Liver (tissue), 9 donors: ENCODE data around the gene RSBN1L. TPM values are rescaled to one million over a fixed set of nuclear protein-coding genes. Genes with fewer than 3 reads are reported as not detected.

Experiments used
- DNase-seq: peaks from one replicate; pipeline ENCODE4 v3.0.0-alpha.2; 2017; ENCODE audit warnings: low spot score
- H3K27ac ChIP-seq, 2 donors: one replicate each; pipeline ENCODE4 v1.7.0; 2013; ENCODE audit warnings: inconsistent platforms in 2 of 2, low read length in 2 of 2, control low read depth in 1 of 2, low read depth in 1 of 2, mild to moderate bottlenecking in 1 of 2
- H3K27me3 ChIP-seq, 4 donors: one replicate each; pipeline versions ENCODE4 v1.6.1 to v1.7.0; 2013; ENCODE audit warnings: low read length in 3 of 4, inconsistent platforms in 1 of 4, mild to moderate bottlenecking in 1 of 4, moderate library complexity in 1 of 4; ENCODE audit not compliant: control insufficient read depth in 4 of 4, insufficient read depth in 4 of 4
- H3K36me3 ChIP-seq, 4 donors: one replicate each; pipeline versions ENCODE4 v1.6.1 to v1.7.0; 2013; ENCODE audit warnings: low read length in 3 of 4, mild to moderate bottlenecking in 3 of 4, low read depth in 1 of 4, moderate library complexity in 1 of 4; ENCODE audit not compliant: control insufficient read depth in 4 of 4, insufficient read depth in 3 of 4
- H3K4me1 ChIP-seq, 4 donors: one replicate each; pipeline versions ENCODE4 v1.6.1 to v1.7.0; 2013; ENCODE audit warnings: low read length in 3 of 4, mild to moderate bottlenecking in 3 of 4, moderate library complexity in 1 of 4; ENCODE audit not compliant: control insufficient read depth in 4 of 4, insufficient read depth in 4 of 4
- H3K4me3 ChIP-seq, 3 donors: one replicate each; pipeline versions ENCODE4 v1.6.1 to v1.7.0; 2013; ENCODE audit warnings: low read length in 3 of 3, control low read depth in 1 of 3, low read depth in 1 of 3, mild to moderate bottlenecking in 1 of 3
- H3K9ac ChIP-seq, 2 donors: one replicate each; pipeline ENCODE4 v1.7.0; 2013; ENCODE audit warnings: low read length in 2 of 2, mild to moderate bottlenecking in 2 of 2, moderate library complexity in 2 of 2, control low read depth in 1 of 2, low read depth in 1 of 2
- H3K9me3 ChIP-seq, 4 donors: one replicate each; pipeline versions ENCODE4 v1.6.1 to v1.7.0; 2013; ENCODE audit warnings: low read length in 3 of 4; ENCODE audit not compliant: control insufficient read depth in 4 of 4
- ATF3 ChIP-seq: IDR thresholded peaks from 2 replicates; pipeline ENCODE4 v1.6.1; 2016; ENCODE audit warnings: antibody characterized with exemption
- CTCF ChIP-seq: fragments of 150-350 bp; IDR thresholded peaks from 2 replicates; pipeline ENCODE4 v1.5.1; 2017; ENCODE audit warnings: improper control_type of control experiment, low read depth, low read length; ENCODE audit not compliant: missing input control
- EGR1 ChIP-seq, 2 donors: IDR thresholded peaks; 2 replicates each; pipeline ENCODE4 v1.6.1; 2016 to 2018; ENCODE audit warnings: antibody characterized with exemption in 2 of 2, low read depth in 2 of 2
- FOXA1 ChIP-seq: IDR thresholded peaks from 2 replicates; pipeline ENCODE4 v1.6.1; 2016; ENCODE audit warnings: antibody characterized with exemption
- FOXA2 ChIP-seq: IDR thresholded peaks from 2 replicates; pipeline ENCODE4 v1.6.1; 2016; ENCODE audit warnings: antibody characterized with exemption
- GABPA ChIP-seq, 2 donors: IDR thresholded peaks in 1 of 2; conservative IDR thresholded peaks in 1 of 2; 2 replicates each; pipeline ENCODE4 v1.6.1; 2016; ENCODE audit warnings: antibody characterized with exemption in 2 of 2, mild to moderate bottlenecking in 1 of 2, moderate library complexity in 1 of 2
- HNF4A ChIP-seq, 2 donors: conservative IDR thresholded peaks; 2 replicates each; pipeline ENCODE4 v1.6.1; 2016; ENCODE audit warnings: antibody characterized with exemption in 2 of 2, mild to moderate bottlenecking in 2 of 2
- HNF4G ChIP-seq: IDR thresholded peaks from 2 replicates; pipeline ENCODE4 v1.6.1; 2016; ENCODE audit warnings: antibody characterized with exemption
- JUND ChIP-seq, 2 donors: IDR thresholded peaks; 2 replicates each; pipeline ENCODE4 v1.6.1; 2016; ENCODE audit warnings: antibody characterized with exemption in 2 of 2
- MAX ChIP-seq: IDR thresholded peaks from 2 replicates; pipeline ENCODE4 v1.6.1; 2016; ENCODE audit warnings: antibody characterized with exemption
- NR2F2 ChIP-seq: IDR thresholded peaks from 2 replicates; pipeline ENCODE4 v1.6.1; 2016; ENCODE audit warnings: antibody characterized with exemption
- RAD21 ChIP-seq, 2 donors: IDR thresholded peaks; 2 replicates each; pipeline ENCODE4 v1.6.1; 2016; ENCODE audit warnings: antibody characterized with exemption in 2 of 2, mild to moderate bottlenecking in 2 of 2
- REST ChIP-seq: IDR thresholded peaks from 2 replicates; pipeline ENCODE4 v1.6.1; 2016; ENCODE audit warnings: antibody characterized with exemption, mild to moderate bottlenecking
- RXRA ChIP-seq, 2 donors: IDR thresholded peaks; 2 replicates each; pipeline ENCODE4 v1.6.1; 2017 to 2018; ENCODE audit warnings: antibody characterized with exemption in 2 of 2, mild to moderate bottlenecking in 1 of 2
- SP1 ChIP-seq: IDR thresholded peaks from 2 replicates; pipeline ENCODE4 v1.6.1; 2018; ENCODE audit warnings: antibody characterized with exemption, mild to moderate bottlenecking
- TAF1 ChIP-seq: conservative IDR thresholded peaks from 2 replicates; pipeline ENCODE4 v1.6.1; 2016; ENCODE audit warnings: antibody characterized with exemption, mild to moderate bottlenecking
- YY1 ChIP-seq: IDR thresholded peaks from 2 replicates; pipeline ENCODE4 v1.6.1; 2016; ENCODE audit warnings: antibody characterized with exemption, mild to moderate bottlenecking
- ZBTB33 ChIP-seq: IDR thresholded peaks from 2 replicates; pipeline ENCODE4 v1.6.1; 2016; ENCODE audit warnings: antibody characterized with exemption
- WGBS: extraction: QIAGEN DNeasy Blood & Tissue Kit; methylation state at CpG from one replicate; pipeline ENCODE4 v1.1.7; 2013; 5-methylcytosine and 5-hydroxymethylcytosine counted together
- polyA plus RNA-seq, 2 donors: library from polyadenylated mRNA; stranded (reverse) in 1 of 2; unstranded in 1 of 2; fragments of 200-250 nt in 1 of 2; fragments of >200 nt in 1 of 2; fragmentation: Nextera tagmentation in 1 of 2; extraction: Ambion mirVana in 1 of 2; gene quantifications; one replicate each; pipeline versions ENCODE4 v1.2.1 to v1.2.3, GENCODE V29; 2013 to 2015
- total RNA-seq, 2 donors: library from RNA; depleted of rRNA; stranded (reverse); fragments of >200 nt; gene quantifications; one replicate each; pipeline ENCODE4 v1.2.3, GENCODE V29; 2014
- donor health status: healthy.
- donor health status: healthy.
- donor health status: healthy.
- donor health status: healthy.
- donor health status: healthy.

The RSBN1L gene
- total and polyA plus RNA-seq, 4 donors: 3.3 to 23.4 (median 7.9) TPM

GRCh38 chr7:77710861-77711260 lies 14.6 kb downstream of the RSBN1L start:
- 92% methylated on average over 3 of the region's 3 CpGs for WGBS
- TF ChIP-seq REST (no peak), FOXA2 (no peak), JUND (IDR thresholded peaks at IDR 0.05) (no peak), SP1 (no peak), ATF3 (no peak), GABPA (IDR thresholded peaks at IDR 0.05 in 1 of 2, conservative IDR thresholded peaks at IDR 0.05 in 1 of 2) (no peak), RXRA (IDR thresholded peaks at IDR 0.05) (no peak), YY1 (no peak), ZBTB33 (no peak), MAX (no peak), FOXA1 (no peak), CTCF (no peak), NR2F2 (no peak), EGR1 (IDR thresholded peaks at IDR 0.05; ENCODE audit: low read depth in 2 of 2) (no peak)
- no peak overlapping the region for H3K27ac ChIP-seq
- no peak overlapping the region for H3K4me3 ChIP-seq
- DNase-seq: no peak
- H3K9ac ChIP-seq: no peak overlapping the region
- H3K27me3 ChIP-seq: no peaks in the 10 kb centered on the region
- peaks cover 0 to 2% (median 0%) of the 10 kb centered on the region in 4 donors for H3K36me3 ChIP-seq
- H3K4me1 ChIP-seq: peaks cover 0 to 3% (median 0%) of the 10 kb centered on the region in 4 donors
- no peaks in the 10 kb centered on the region for H3K9me3 ChIP-seq

GRCh38 chr7:77714195-77714594 lies 17.9 kb downstream of the RSBN1L start:
- Histone ChIP-seq H3K4me1 (peaks cover 0 to 3% (median 0%) of the 10 kb centered on the region in 4 donors), H3K27me3 (no peaks in the 10 kb centered on the region), H3K27ac (no peak overlapping the region), H3K36me3 (no peaks in the 10 kb centered on the region), H3K4me3 (no peak overlapping the region), H3K9ac (no peak overlapping the region), H3K9me3 (no peaks in the 10 kb centered on the region)
- 93% methylated on average over 2 of the region's 2 CpGs for WGBS
- no peak for DNase-seq
- TF ChIP-seq NR2F2 (no peak), REST (no peak), CTCF (no peak), MAX (no peak), YY1 (no peak), JUND (IDR thresholded peaks at IDR 0.05) (no peak), SP1 (no peak), HNF4G (no peak), RXRA (IDR thresholded peaks at IDR 0.05) (no peak), RAD21 (IDR thresholded peaks at IDR 0.05) (no peak), HNF4A (conservative IDR thresholded peaks at IDR 0.05) (no peak), TAF1 (no peak)
